Kasumi-1 (cell line): ENCODE results near the gene GAST.
A peak's percentile ranks its signal among the peaks of the same experiment; 100 is the strongest.

Source experiments
- DNase-seq, 2 experiments: peaks; one replicate each; lab custom pipeline; 2025; lab: John Stamatoyannopoulos, UW

The GAST gene

GRCh38 chr17:41739661-41740352 lies 27.7 kb downstream of the GAST start:
- DNase-seq, result no peak

DNA sequence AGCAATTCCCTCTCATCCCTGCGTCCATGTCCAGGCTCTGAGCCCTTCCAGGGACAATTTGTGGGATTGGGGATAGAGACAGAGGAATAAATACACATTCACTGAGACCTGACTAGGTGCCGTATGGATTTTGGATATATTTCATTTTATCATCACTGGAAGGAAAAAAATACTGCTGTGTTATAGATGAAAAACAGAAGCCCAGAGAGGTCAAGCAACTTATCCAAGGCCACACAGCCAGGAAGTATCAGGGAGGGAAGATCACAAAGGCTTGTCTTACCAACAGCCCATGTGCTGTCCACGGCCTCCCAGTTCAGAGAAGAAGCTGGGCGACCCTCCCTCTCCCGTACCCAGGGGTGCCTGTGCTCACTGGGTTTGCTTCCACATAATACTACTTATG lies 28.4 kb downstream of the GAST start:
- DNase-seq, result no peak

DNA sequence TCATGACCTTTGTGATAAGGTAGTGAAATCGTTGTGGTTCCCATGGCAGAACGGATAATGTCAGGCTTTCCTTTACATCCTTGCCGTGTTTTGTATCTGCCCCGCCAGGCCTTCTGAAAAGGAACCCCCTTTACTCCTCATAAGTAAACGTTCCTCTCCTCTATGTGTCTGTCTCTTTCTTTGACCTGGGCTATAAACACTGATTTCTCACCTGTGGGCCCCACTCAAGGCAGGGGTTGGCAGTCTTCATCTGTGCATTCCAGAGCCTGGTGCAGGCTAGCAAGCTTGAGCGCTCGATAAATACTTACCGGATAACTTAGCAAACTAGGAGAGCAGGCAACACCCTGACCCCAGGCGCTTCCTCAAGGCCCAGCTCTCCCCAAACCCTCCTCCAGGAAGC lies 29.6 kb downstream of the GAST start:
- no peak for DNase-seq

DNA sequence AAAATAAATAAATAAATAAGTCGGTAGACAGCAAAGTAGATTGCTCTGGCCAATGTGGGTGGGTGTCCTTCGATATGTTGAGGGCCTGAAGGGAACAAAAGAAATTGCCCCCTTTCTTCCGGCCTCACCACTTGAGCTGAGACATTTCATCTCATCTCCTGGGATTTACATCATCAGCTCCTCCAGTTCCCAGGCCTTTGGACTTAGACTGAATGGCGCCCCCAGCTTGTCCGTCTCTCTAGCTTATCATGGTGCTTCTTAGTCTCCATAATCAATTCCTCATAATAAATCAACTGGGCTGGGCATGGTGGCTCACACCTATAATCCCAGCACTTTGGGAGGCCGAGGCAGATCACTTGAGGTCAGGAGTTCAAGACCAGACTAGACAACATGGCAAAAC lies 36.1 kb downstream of the GAST start:
- DNase-seq, result no peak

- DNase-seq, result peak in 1 of 2 experiments; percentile 4
Measured at GRCh38 chr17:41750862-41751261, 38.7 kb downstream of the GAST start.

DNA sequence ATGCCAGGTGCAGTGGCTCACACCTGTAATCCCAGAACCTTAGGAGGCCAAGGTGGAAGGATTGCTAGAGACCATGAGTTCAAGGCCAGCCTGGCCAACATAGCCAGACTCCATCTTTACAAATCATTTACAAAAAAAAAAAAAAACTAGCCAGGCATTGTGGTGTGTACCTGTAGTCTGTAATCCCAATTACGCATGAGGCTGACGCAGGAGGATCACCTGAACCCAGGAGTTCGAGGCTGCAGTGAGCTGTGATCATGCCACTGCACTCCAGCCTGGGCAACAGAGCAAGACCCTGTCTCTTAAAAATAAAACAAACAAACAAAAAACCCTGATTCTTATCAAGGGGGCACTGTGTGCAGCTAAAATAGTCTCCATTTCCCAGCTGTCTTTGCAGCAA lies 39.2 kb downstream of the GAST start:
- DNase-seq, result no peak

DNA sequence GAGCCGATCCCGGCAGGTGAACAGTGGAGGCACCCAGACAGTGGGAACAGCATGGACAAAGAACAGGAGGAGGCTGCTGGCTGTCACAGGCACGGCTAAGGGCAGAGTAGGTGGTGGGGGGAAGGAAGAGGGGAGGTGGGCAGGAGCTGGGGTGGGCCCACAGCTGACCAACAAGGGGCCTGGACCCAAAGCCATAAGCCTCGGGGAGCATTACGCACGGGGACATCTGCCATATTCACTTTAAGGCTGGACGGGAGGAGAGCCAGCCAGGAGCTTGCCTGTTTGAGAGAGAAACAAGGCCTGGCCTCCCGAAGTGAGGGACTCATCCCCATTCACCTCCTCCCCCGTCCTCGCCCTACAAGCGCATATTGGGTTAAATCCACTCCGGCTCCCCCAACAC lies 41.9 kb downstream of the GAST start:
- no peak for DNase-seq

DNA sequence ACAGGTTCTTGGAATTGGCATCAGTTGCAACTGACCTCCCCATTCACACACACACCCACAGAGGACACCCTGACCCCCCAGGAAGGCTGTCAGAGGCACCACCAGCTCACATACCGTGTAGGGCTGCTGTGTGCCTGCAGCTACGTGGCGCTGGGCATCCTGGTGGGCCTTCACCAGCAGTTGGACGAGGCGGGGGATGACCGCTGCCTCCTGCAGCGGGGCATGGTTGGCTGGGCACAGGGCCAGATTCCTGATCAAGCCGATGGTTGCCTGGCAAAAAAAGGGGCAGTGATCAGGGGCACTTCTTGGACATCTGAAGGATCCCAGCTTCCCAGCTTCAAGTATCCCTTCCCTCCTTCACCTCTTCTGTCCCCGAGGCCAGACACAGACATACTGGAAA lies 46.5 kb downstream of the GAST start:
- DNase-seq, result no peak

DNA sequence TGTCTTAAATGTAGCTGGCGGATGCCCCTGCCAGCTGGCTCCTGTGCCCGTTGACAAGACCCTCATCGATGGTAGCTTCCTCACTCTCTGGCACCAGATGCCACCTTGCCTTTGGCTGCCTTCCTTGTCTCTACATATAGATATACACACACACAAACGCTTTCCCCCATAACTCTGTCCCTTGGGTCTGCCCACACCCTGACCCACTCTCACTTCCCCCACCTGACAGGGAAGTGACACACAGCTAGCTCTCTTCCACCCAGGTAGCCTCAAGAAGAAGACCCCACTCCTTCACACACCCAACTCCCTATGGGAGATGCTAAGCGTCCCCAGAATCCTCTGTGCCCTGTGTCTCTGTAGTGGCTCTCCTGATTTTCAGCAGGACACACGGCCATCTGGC lies 48.7 kb downstream of the GAST start:
- no peak for DNase-seq

- DNase-seq, result no peak
Measured at GRCh38 chr17:41762391-41762790, 50.3 kb downstream of the GAST start.

- DNase-seq, result no peak
Measured at GRCh38 chr17:41762841-41763240, 50.7 kb downstream of the GAST start.

GRCh38 chr17:41763327-41763726 lies 51.2 kb downstream of the GAST start:
- no peak for DNase-seq
